Activated naive CD4-positive, alpha-beta T cell (primary cell): ENCODE measurements around the gene WHAMM.
"Not testable (repeated sequence)": the region's sequence is repeated elsewhere in the genome, so short reads cannot be mapped to it uniquely, and the experiment has no call there.

Experiments used
- DNase-seq, 4 experiments: peaks; one replicate each; lab custom pipeline; 2025; lab: John Stamatoyannopoulos, UW

The WHAMM gene

DNA sequence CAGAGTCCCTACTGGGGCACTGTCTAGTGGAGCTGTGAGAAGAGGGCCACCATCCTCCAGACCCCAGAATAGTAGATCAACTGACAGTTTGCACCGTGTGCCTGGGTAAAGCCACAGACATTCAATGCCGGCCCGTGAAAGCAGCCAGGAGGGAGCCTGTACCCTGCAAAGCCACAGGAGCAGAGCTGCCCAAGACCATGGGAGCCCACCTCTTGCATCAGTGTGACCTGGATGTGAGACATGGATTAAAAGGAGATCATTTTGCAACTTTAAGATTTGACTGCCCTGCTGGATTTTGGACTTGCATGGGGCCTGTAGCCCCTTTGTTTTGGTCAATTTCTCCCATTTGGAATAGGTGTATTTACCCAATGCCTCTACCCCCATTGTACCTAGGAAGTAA is 56.6 kb downstream of the WHAMM start:
- not testable (repeated sequence) for DNase-seq

DNA sequence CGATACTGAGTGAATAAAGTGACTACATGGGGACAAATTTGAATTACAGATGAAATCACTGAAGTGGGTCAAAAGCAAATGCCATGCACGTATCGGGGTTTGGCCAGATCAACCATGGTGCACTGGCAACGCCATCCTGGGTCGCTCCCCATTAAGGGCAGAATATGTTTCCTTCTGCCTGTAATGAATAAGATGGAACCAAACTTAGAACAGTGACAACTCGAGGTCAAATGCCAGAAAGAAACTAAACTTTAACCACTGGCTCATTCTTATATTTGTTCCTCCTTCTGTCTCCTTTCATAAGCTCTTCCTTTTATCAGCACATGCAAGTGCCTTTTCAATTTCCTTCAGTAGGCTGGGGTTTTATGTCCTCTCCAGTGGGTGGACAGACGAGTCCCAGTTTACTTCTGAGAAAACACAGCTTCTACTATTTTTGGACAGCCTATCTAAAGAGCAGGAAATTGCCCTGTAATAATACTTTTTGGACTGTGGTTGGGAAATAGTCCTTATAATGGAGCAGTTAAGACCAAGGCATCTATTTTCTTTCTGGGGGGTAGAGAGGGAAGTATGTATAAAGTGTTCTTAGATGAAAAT is 61.4 kb downstream of the WHAMM start:
- DNase-seq: no peak

DNA sequence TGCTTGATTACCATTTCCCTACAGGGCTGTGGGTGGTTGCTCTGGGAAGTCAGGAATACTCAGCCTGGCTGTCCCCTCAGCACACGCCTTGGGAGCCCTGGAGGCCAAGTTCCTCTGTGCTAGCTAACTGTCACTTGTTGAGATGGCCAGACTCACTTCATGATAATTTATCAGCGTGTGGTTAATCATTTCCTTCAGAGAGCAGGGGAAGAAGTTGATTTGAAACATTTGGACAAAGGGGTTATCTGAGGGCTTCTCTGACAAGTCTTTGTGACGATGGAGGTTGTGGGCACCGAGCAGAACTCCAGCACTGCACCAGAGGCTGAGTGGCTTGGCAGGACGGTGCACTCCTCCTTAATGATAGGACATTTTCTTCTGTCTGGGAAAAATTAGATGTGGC is 61.9 kb downstream of the WHAMM start:
- no peak for DNase-seq

DNA sequence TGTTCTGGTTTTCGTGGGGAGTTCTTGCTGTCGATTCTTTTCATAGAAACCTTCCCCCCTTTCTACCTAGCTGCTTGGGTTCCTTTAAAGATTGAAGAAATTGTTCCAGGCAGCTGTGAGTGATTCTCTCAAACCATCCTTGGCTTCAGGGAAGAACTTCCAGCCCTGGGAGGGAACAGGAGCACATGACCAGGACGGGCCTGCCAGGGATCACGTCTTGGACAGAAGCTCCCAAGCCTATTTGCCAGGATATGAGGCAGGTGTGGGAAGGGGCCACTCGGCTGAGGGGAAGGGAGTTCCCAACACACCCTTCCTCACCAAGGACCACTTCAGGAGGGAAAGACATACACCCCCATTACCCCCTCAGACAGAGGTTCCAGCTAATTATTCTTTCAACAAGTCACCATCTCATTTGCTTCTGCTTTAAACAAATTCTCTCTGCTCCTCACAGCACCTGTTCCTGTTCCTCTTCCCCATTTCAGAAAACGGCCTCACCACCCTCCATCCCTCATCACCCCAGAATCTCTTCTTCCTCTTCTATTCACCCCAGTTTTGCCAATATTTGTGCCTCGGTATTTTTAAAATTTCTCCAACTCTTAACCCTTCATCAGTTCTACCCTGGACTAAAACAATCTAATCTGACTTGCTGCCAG is 62.5 kb downstream of the WHAMM start:
- DNase-seq: no peak

DNA sequence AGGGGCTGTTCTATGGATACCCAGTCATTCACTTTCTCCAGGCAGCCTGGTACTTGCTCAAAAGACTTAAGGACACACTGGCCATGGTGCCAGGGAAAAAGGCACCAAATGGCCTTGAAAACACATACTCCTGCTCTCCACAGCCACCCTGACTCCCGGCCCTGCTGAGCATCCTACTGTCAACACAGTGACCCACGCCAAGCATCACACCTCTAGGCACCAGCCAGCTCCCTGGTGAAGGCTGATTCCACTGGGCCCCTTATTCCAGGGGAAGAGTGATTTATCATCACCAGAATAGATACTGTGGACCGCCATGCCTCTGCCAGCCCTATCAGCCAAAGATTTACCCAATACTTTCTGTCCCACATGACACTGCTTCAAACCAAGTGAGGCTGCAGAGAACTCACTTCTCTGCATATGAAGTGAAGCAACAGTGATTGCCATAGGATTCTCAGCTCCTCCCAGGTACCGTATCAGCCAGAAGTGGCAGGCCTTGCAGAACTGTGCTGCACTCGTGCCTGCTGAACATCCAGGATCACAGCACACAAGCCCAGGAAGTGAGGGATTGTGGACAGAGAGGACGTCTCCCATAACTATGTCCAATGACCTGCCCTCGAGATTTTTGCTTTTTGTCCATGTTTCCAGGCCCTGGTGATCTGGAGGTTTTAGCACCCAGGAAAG is 63.7 kb downstream of the WHAMM start:
- no peak for DNase-seq

DNA sequence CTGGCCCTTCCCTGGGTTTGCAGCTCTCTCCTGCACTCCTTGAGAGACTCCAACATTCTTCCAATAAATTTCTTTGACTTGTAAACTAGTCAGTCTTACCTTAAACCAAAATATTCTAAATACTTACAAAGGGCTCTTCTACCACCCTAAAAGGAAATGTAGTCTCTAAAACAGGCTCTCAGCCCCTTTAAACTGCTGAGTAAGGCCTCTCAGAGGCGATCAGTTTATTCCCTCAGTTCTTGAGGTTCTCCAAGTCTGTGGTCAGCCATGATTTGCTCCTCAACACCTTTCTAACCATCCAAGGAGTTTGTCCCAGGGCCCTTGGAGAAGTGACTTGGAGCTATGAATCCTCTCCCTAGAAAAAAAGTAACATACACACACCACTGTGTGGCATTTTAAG is 64.8 kb downstream of the WHAMM start:
- DNase-seq: no peak

DNA sequence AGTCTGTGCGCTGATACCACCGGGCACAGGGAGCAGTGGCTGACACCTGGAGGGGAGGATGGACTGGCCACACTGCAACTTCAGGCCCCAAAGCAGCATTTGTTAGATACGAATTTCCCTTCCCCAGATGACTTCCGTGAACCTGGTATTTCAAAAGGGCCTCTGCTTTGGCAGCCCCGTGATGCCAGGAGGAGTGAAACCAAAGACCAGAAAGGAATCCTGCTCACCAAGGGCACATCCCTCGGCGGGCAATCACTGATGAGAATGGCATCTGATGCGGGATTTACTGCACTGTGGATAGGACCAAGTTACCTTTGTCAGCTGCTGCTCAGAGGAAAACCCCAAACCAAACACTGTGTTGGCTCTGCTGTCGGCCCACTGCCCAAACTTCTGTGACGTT is 65.5 kb downstream of the WHAMM start:
- no peak for DNase-seq

DNA sequence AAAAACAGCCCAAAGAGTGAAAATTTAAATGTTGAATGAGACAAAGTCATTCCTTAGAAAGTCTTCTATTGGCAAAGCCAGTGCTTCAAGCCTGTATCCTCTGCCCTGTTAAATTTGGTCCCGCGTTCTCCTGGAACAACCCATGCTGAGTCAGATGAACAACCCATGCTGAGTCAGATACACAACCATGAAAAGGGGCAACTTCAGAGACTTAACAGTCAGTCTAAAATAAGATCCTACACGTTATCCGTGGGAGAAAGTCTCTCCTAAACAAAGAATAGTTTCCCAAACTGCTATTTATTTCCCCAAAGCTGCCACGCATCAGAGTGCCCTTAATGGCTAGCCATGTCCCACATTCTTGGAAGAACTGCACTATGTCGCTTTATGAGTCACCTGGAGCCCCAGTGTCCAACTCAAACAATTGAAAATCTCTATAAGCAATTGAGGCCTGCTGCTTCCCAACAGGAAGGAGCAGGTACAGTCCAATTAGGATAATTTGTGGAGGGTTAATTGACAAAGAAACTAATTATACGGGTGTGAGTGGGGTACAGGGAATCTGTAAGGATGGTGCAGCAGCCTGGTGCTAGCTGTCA is 66.1 kb downstream of the WHAMM start:
- DNase-seq: no peak

DNA sequence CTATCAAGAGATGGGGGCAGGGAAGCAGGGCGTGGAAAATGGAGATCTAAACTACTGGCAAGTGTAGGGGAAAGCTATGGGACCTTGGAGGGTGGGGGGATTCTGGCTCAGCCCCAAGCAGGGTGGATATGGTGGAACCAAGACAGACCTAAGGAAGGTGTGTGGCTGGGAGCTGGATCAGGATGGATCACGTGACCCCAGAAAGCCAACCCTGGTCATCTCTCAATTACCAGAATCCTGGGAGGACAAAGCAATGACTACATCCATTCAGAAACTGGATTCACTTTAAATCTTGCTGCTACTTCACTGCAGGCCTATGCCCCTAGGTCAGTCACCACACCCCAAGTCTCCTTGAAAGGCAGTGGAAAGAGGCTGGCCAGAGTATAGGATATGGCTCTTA is 68.4 kb downstream of the WHAMM start:
- DNase-seq: no peak

DNA sequence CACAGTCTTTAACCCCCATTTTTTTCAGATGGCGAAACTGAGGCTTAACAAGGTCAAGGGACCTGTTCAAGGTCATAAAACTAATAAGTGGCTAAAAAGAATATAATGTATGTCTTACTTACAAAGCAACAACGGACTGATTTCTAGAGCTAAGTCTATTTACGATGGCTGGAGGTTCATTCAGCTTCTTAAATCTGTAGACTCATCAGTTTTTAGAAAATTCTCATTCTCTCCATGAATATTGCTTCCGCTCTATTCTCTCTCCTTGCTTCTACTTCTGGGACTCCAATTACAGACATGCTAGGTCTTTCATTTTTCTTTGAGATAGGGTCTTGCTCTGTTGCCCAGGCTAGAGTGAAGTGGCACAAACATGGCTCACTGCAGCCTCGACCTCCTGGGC is 68.9 kb downstream of the WHAMM start:
- DNase-seq: no peak

DNA sequence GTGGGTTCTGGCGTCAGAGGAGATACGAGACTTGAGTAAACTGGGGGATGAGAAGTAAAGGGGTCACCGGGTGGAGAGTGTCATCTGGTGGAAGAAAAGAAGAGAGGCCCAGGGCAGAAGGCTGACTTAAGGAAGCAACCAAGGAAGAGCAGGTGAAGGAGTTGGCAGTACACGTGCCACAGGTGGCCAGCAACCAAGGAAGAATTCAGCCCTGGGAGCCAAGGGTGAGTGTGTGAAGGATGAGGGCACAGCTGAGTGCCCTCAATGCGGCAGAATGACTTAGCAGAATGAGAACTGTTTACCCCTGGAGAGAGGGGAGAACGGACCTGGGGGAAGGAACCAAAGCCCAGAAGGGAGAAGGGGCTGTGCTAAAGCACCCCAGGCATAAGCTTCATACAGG is 71.3 kb downstream of the WHAMM start:
- no peak for DNase-seq

DNA sequence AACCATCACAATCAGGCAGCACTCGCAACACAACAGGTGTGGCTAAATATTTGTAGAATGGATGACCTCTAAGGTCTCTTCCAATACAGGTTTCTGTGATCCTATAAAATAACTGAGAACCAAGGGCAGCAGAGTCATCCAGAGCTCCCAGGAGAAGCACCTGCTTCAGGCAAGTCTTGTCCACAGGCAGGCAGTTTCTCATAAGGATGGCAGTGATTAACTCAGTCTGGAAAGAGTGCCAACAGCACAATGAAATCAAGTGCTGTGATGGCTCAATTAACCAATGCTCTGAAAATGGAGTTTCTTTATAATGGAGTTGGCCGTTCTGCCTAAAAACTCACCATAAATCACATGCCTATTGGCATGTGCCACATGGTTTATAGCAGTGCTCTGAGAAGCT is 72.3 kb downstream of the WHAMM start:
- DNase-seq: no peak

DNA sequence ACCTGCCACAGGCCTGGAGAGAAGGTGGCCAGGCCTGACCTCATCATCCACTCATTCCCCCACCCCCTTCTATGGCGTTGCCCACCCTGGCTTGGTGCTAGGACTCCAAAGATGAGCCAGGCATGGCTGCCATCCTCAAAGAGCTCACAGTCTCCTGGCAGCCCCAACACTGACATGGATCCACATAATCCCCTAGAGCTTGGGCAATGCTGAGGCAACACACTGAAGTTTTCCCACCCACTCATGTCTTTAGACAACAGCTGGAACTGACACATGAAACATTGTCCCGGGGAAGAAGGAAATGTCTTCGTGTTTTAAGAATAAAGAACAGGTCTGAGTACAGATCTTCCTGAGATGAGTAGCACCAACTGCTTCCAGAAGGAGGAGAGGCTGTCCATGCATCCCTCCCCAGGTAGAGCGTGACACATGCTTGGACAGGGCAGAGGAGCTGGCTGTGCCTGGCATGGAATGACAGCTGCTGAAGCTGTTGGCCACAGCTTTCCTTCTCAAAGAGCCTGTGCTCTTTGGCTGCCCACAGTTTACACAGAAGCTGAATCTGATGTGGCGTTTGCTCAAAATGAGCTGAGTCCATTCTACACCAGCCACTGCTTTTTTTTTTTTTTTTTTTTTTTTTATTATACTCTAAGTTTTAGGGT is 73.0 kb downstream of the WHAMM start:
- DNase-seq: no peak
